GM12878 (cell line): ENCODE measurements around the gene AMZ2. TPM values are rescaled to one million over a fixed set of nuclear protein-coding genes. Genes with fewer than 3 reads are reported as not detected.

Source experiments
- ATAC-seq: fragments of 200-7000 bp; cut with Tn5 transposase; 3 replicates; pipeline ENCODE4 v1.9.1; 2020; ENCODE audit warnings: mild to moderate bottlenecking, moderate library complexity
- BruUV-seq: library from RNA; stranded (reverse); fragments of 400-500 nt; replicated peaks from 2 replicates; lab custom pipeline; 2021; lab: Mats Ljungman, UMichigan
- CTCF ChIA-PET: fragments of 300-600 bp; sonication (Branson Sonifier 250); formaldehyde crosslinking; extraction: SDS; loops from one replicate; lab custom pipeline; 2021; ENCODE audit warnings: inconsistent platforms; lab: Yijun Ruan, JAX
- POLR2A ChIA-PET: fragments of 350-600 bp; formaldehyde crosslinking; extraction: SDS; loops from one replicate; lab custom pipeline; 2021; ENCODE audit warnings: inconsistent platforms; lab: Charles Lee
- RAD21 ChIA-PET: fragments of 300-600 bp; sonication (Branson Sonifier 250); formaldehyde crosslinking; loops from one replicate; lab custom pipeline; 2023; ENCODE audit warnings: antibody characterized with exemption; ENCODE audit not compliant: unreplicated experiment; lab: Charles Lee
- SMC1A ChIA-PET: fragments of 300-600 bp; sonication (Branson Sonifier 250); formaldehyde crosslinking; loops from one replicate; lab custom pipeline; 2023; ENCODE audit not compliant: unreplicated experiment, uncharacterized antibody; lab: Charles Lee
- DNase-seq: peaks from one replicate; pipeline ENCODE4 v3.0.0-alpha.2; 2011; ENCODE audit warnings: low read depth, low spot score
- FAIRE-seq: peaks from 3 replicates; lab custom pipeline; 2011; peaks lifted over from hg19 to GRCh38; lab: Jason Lieb, UNC
- H2AFZ ChIP-seq: 2 replicates; pipeline ENCODE4 v1.6.0; 2011; ENCODE audit warnings: low read depth, low read length, control low read depth; ENCODE audit not compliant: control insufficient read depth
- H3K27ac ChIP-seq: 2 replicates; pipeline ENCODE4 v1.5.1; 2011; ENCODE audit warnings: control low read depth; ENCODE audit not compliant: control insufficient read depth, insufficient read depth
- H3K27me3 ChIP-seq, 2 experiments: replicated peaks in 1 of 2; 2 replicates each; pipeline versions ENCODE4 v1.6.0 to v1.6.1; 2011; ENCODE audit warnings: low read length in 1 of 2; ENCODE audit not compliant: control insufficient read depth in 2 of 2, insufficient read depth in 2 of 2
- H3K36me3 ChIP-seq, 2 experiments: 2 replicates each; pipeline ENCODE4 v1.5.1; 2011; ENCODE audit warnings: low read length in 1 of 2; ENCODE audit not compliant: control insufficient read depth in 2 of 2, insufficient read depth in 2 of 2
- H3K4me1 ChIP-seq: 2 replicates; pipeline ENCODE4 v1.6.1; 2011; ENCODE audit warnings: mild to moderate bottlenecking, low read length, moderate library complexity, mixed read lengths; ENCODE audit not compliant: control insufficient read depth, insufficient read depth
- H3K4me2 ChIP-seq: 2 replicates; pipeline ENCODE4 v1.6.0; 2011; ENCODE audit warnings: control low read depth; ENCODE audit not compliant: control insufficient read depth, insufficient read depth
- H3K4me3 ChIP-seq: fragments of 200-600 bp; sonication (generic); 2 replicates; pipeline ENCODE4 v1.5.1; 2016
- H3K79me2 ChIP-seq: 2 replicates; pipeline ENCODE4 v1.6.0; 2011; ENCODE audit warnings: low read length; ENCODE audit not compliant: control insufficient read depth, insufficient read depth
- H3K9ac ChIP-seq: 2 replicates; pipeline ENCODE4 v1.8.0; 2011; ENCODE audit warnings: low read length, control low read depth, mixed read lengths; ENCODE audit not compliant: control insufficient read depth, insufficient read depth
- H3K9me3 ChIP-seq: replicated peaks from 3 replicates; pipeline ENCODE4 v1.5.1; 2011; ENCODE audit warnings: mild to moderate bottlenecking, low read length; ENCODE audit not compliant: control insufficient read depth, insufficient read depth
- H4K20me1 ChIP-seq: 2 replicates; pipeline ENCODE4 v1.6.0; 2011; ENCODE audit not compliant: control insufficient read depth, insufficient read depth
- BACH1 ChIP-seq: fragments of 450-650 bp; IDR thresholded peaks from 2 replicates; pipeline ENCODE4 v1.6.1; 2017; ENCODE audit warnings: mild to moderate bottlenecking, borderline replicate concordance
- CBFB ChIP-seq: IDR thresholded peaks from 2 replicates; pipeline ENCODE4 v1.6.1; 2016; ENCODE audit warnings: antibody characterized with exemption, low read depth
- CREM ChIP-seq: IDR thresholded peaks from 2 replicates; pipeline ENCODE4 v1.6.1; 2014; ENCODE audit warnings: antibody characterized with exemption, low read depth
- DPF2 ChIP-seq: fragments of 450-650 bp; IDR thresholded peaks from 2 replicates; pipeline ENCODE4 v1.6.1; 2017; ENCODE audit warnings: mild to moderate bottlenecking
- EED ChIP-seq: sonication (generic); IDR thresholded peaks from 2 replicates; pipeline ENCODE4 v1.6.1; 2016; ENCODE audit warnings: antibody characterized with exemption, low read depth
- ETV6 ChIP-seq, 2 experiments: fragments of 450-650 bp in 1 of 2; IDR thresholded peaks in 1 of 2; conservative IDR thresholded peaks in 1 of 2; 2 replicates each; pipeline ENCODE4 v1.6.1; 2014; ENCODE audit warnings: antibody characterized with exemption in 1 of 2, borderline replicate concordance in 1 of 2, low read depth in 1 of 2, mild to moderate bottlenecking in 1 of 2, moderate library complexity in 1 of 2
- HDAC6 ChIP-seq: fragments of 200-600 bp; sonication (generic); IDR thresholded peaks from one replicate; pipeline ENCODE4 v1.8.0; 2017; ENCODE audit warnings: antibody characterized with exemption; ENCODE audit not compliant: unreplicated experiment
- IKZF1 ChIP-seq: fragments of 450-650 bp; conservative IDR thresholded peaks from 2 replicates; pipeline ENCODE4 v1.6.1; 2017; ENCODE audit warnings: antibody characterized with exemption, mild to moderate bottlenecking
- IKZF2 ChIP-seq, 2 experiments: fragments of 450-650 bp; IDR thresholded peaks; 2 replicates each; pipeline ENCODE4 v1.6.1; 2017; ENCODE audit warnings: mild to moderate bottlenecking in 2 of 2, moderate library complexity in 2 of 2
- IRF4 ChIP-seq: IDR thresholded peaks from 2 replicates; pipeline ENCODE4 v1.6.1; 2011; ENCODE audit warnings: low read depth, low read length
- JUNB ChIP-seq: IDR thresholded peaks from 2 replicates; pipeline ENCODE4 v1.6.1; 2016; ENCODE audit warnings: antibody characterized with exemption, mild to moderate bottlenecking
- NR2F1 ChIP-seq: fragments of 450-650 bp; conservative IDR thresholded peaks from 2 replicates; pipeline ENCODE4 v1.6.1; 2017; ENCODE audit warnings: mild to moderate bottlenecking
- PAX5 ChIP-seq: IDR thresholded peaks from 2 replicates; pipeline ENCODE4 v1.6.1; 2011; ENCODE audit warnings: low read depth, low read length, borderline replicate concordance
- PML ChIP-seq: IDR thresholded peaks from 2 replicates; pipeline ENCODE4 v1.6.1; 2012; ENCODE audit warnings: low read length, inconsistent platforms
- POU2F2 ChIP-seq: IDR thresholded peaks from 3 replicates; pipeline ENCODE4 v1.6.1; 2011; ENCODE audit warnings: low read depth, mild to moderate bottlenecking, low read length, borderline replicate concordance
- RUNX3 ChIP-seq: IDR thresholded peaks from 2 replicates; pipeline ENCODE4 v1.6.1; 2012; ENCODE audit warnings: low read length, inconsistent platforms
- SPI1 ChIP-seq: IDR thresholded peaks from 2 replicates; pipeline ENCODE4 v1.6.1; 2011; ENCODE audit warnings: low read depth, mild to moderate bottlenecking, low read length, moderate library complexity, borderline replicate concordance; ENCODE audit not compliant: insufficient read depth
- SREBF2 ChIP-seq: IDR thresholded peaks from 2 replicates; pipeline ENCODE4 v1.6.1; 2012; ENCODE audit warnings: mild to moderate bottlenecking, low read length
- TAF1 ChIP-seq: IDR thresholded peaks from 2 replicates; pipeline ENCODE4 v1.6.1; 2011; ENCODE audit warnings: mild to moderate bottlenecking, low read depth, low read length, borderline replicate concordance
- ZBTB33 ChIP-seq: fragments of 450-650 bp; IDR thresholded peaks from 2 replicates; pipeline ENCODE4 v1.6.1; 2017; ENCODE audit warnings: mild to moderate bottlenecking
- WGBS: methylation state at CpG from one replicate; pipeline ENCODE4 v1.1.6; 2016; ENCODE audit warnings: low lambda C conversion rate; ENCODE audit not compliant: insufficient replicate concordance, insufficient coverage; ENCODE audit errors: missing lambda C conversion rate; 5-methylcytosine and 5-hydroxymethylcytosine counted together
- in situ Hi-C: fragments of 300-500 bp; cut with MboI; formaldehyde crosslinking; loops from 9 replicates; pipeline ENCODE4 v1.14.3; 2018; ENCODE audit warnings: mixed read lengths
- intact Hi-C: fragments of 100-400 bp; cut with micrococcal nuclease; formaldehyde crosslinking; loops from one replicate; pipeline ENCODE4 v1.14.2; 2022; ENCODE audit not compliant: unreplicated experiment
- polyA plus RNA-seq, 11 experiments: library from polyadenylated mRNA; depleted of rRNA in 4 of 11; unstranded in 6 of 11; stranded (reverse) in 5 of 11; fragments of >200 nt; fragmentation: Nextera tagmentation in 4 of 11; fragmentation: Illumina TruSeq in 1 of 11; extraction: Ambion mirVana in 4 of 11; extraction: Trizol in 1 of 11; gene quantifications; 1 replicate in 1 of 11; 2 replicates in 10 of 11; pipeline versions ENCODE4 v1.2.1 to v1.2.3, GENCODE V29; 2011 to 2016; ENCODE audit warnings: inconsistent platforms in 2 of 11, missing spikeins in 2 of 11, low read depth in 1 of 11
- total RNA-seq, 4 experiments: library from RNA; depleted of rRNA in 3 of 4; stranded (reverse); fragments of >200 nt in 3 of 4; fragmentation: Illumina TruSeq in 1 of 4; extraction: Trizol in 1 of 4; gene quantifications; 2 replicates each; pipeline versions ENCODE4 v1.2.1 to v1.2.3, GENCODE V29; 2013 to 2021
- TF ChIP-seq, protein P1 (sequence below): fragments of 450-650 bp; IDR thresholded peaks from 2 replicates; pipeline ENCODE4 v1.6.1; 2016; ENCODE audit warnings: mild to moderate bottlenecking

The AMZ2 gene
- total and polyA plus RNA-seq, 10 of the 15 experiments (the other 5 are each of a cell fraction or from before 2014, with no cell fraction given), result 79.1 to 189 (median 126) TPM

- Histone ChIP-seq H3K79me2 (peaks cover 40% of the 10 kb centered on the region), H3K27ac (peak overlapping the region; percentile 95), H3K4me3 (peak overlapping the region; percentile 69; the same call in 1 of the 2 replicates), H2AFZ (peak overlapping the region; percentile 89), H3K9me3 (no peaks in the 10 kb centered on the region), H4K20me1 (no peaks in the 10 kb centered on the region), H3K4me1 (peaks cover 16% of the 10 kb centered on the region), H3K36me3 (no peaks in the 10 kb centered on the region), H3K27me3 (no peaks in the 10 kb centered on the region), H3K9ac (peak overlapping the region; percentile 98), H3K4me2 (peak overlapping the region; percentile 92)
- WGBS, result 3% methylated on average over 5 of the region's 5 CpGs
- TF ChIP-seq IRF4 (no peak), DPF2 (peak; percentile 36; the same call in 1 of the 2 replicates), EED (peak; percentile 53; the same call in 1 of the 2 replicates), NR2F1 (0 out of 2 replicates have a peak, but pooled peaks have one; percentile 16), PAX5 (peak; percentile 3; the same call in 1 of the 2 replicates), JUNB (peak; percentile 40), TAF1 (no peak), BACH1 (peak; percentile 57; the same call in 1 of the 2 replicates), ETV6 (conservative IDR thresholded peaks at IDR 0.05 in 1 of 2, IDR thresholded peaks at IDR 0.05 in 1 of 2; ENCODE audit: borderline replicate concordance in 1 of 2, low read depth in 1 of 2) (peak in 1 of 2 experiments; percentile 18; a peak in 1 of 4 replicates), PML (peak; percentile 60; the same call in 1 of the 2 replicates), IKZF1 (peak; percentile 72), IKZF2 (IDR thresholded peaks at IDR 0.05) (peak; percentile 50 to 66; a peak in 3 of 4 replicates), ZBTB33 (0 out of 2 replicates have a peak, but pooled peaks have one; percentile 38), SREBF2 (no peak), CREM (peak; percentile 55), SPI1 (peak; percentile 97), POU2F2 (peak; percentile 76; the same call in 2 of the 3 replicates), CBFB (no peak), RUNX3 (peak; percentile 25; the same call in 1 of the 2 replicates), HDAC6 (no peak)
- TF ChIP-seq, protein P1, sequence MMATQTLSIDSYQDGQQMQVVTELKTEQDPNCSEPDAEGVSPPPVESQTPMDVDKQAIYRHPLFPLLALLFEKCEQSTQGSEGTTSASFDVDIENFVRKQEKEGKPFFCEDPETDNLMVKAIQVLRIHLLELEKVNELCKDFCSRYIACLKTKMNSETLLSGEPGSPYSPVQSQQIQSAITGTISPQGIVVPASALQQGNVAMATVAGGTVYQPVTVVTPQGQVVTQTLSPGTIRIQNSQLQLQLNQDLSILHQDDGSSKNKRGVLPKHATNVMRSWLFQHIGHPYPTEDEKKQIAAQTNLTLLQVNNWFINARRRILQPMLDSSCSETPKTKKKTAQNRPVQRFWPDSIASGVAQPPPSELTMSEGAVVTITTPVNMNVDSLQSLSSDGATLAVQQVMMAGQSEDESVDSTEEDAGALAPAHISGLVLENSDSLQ, result peak; percentile 83
- ChIA-PET CTCF (interaction anchor here (1.0 to 4.9 kb wide), 7 partner anchors 23 to 178 kb away, joined by 3 to 27 read pairs (median 3); no protein-coding TSS in a partner anchor), POLR2A (interaction anchor here (3.7 to 4.7 kb wide), 2 partner anchors 41 to 170 kb away, joined by 28 read pairs; partner anchors contain the start of genes AMZ2 and WIPI1), SMC1A (interaction anchor here (0.6 to 2.3 kb wide), 11 partner anchors 13 to 1038 kb away, joined by 3 to 9 read pairs (median 3); partner anchors contain the start of gene ABCA5), RAD21 (interaction anchor here (0.5 to 6.9 kb wide), 4 partner anchors 63 to 1030 kb away, joined by 3 to 54 read pairs (median 4); partner anchors contain the start of gene WIPI1)
- intact Hi-C loops, result no loop called here
- DNase-seq (peak; percentile 78), FAIRE-seq (peak; percentile 62), ATAC-seq (peak; percentile 32)
- in situ Hi-C loops, result no loop called here
- no TSS peak for BruUV-seq
These were observed 40.5 kb downstream of the AMZ2 start for GRCh38 chr17:68288375-68288774.
